ENCODE results near the gene UST.
"Not testable (repeated sequence)": the region's sequence is repeated elsewhere in the genome, so short reads cannot be mapped to it uniquely, and the experiment has no call there.

Gene UST

DNA sequence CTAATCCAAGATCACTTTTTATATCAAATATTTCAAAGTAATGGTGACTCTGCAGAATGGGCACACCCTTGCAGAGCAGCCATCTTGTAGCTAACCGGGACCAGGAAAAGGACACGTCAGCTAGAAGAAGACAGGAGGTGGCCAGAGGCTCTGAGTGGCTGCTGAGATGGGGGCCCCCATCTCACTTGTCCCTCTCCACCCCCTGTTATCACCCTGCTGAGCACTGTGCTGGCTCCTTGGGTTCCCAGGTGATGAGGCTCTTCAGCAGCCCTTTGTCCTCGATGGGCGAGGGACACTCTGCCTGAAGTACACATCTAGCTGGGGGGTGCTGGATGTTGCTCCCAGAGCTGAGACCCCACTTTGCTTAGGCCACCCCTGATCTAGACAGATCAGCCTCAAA, 126.3 kb downstream of the UST start:
- no peak for DNase-seq

DNA sequence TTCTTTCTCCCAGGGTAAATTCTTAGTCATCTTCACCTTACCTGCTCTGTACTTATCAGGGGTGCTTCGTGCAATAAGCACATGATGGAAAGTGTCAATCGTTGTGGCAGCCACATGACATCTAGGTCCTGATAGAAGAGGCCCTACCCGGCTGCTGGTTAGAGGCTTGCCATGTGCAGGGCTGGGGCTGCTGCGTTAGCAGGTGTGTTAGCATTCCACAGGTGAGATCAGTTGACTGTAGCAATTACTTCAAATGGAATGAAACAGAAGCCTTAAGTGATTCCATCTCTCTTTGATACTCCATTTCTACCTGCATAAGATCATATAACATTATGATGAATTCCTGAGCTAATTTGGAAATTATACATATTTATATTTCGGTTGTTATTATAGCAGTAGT, 127.0 kb downstream of the UST start:
- no peak for DNase-seq

DNA sequence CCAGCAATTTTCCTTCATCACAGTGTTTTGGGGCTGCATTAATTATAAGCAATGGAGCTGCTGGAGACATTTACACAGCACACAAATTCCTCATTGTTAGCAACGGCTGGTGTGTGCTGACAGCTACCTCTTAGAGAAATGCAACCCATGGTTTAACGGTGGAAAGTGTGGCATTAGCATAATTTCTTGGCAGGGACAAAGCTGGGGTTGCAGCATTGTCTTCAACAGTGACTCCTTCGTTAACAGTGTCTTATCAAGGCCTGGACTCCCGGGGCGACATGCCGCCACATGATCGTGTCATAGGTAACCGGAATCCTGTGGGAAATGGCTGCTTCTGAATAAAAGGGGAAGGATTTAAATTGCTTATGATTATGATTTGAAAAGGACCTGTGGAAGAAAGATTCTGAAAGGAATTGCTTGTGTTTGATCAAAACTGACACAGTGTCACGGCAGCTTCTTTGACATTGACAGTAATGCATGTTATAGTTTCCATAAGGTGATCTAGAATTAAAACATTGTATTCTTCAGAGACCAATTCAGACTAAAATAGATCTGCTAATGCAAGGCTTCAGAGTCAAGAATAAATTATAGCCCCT, 128.0 kb downstream of the UST start:
- no peak for DNase-seq

DNA sequence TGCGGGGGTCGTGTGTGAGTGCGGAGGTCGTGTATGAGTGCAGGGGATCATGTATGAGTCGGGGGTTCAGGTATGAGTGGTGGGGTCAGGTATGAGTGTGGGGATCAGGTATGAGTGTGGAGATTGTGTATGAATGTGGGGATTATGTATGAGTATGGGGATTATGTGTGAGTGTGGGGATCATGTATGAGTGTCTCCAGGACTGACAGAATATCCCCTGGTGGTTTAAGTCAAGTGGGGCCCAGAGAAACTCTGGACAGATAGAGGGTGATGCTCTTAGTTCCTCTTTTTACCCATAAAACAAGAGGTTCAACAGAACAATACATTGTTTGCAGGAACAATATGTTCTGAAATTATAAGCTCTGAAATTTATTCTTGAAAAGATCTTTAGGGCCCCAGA, 131.9 kb downstream of the UST start:
- no peak for DNase-seq

DNA sequence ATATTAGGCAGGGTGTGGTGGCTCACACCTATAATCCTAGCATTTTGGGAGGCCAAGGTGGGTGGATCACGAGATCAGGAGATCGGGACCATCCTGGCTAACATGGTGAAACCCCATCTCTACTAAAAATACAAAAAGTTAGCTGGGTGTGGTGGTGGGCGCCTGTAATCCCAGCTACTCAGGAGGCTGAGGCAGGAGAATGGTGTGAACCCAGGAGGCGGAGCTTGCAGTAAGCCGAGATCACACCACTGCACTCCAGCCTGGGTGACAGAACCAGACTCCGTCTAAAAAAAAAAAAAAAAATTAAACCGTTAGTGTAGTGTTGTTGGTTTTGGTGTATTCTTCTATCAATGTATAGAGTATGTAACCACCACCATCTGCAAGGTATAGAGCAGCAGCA, 133.9 kb downstream of the UST start:
- DNase-seq, result not testable (repeated sequence)

DNA sequence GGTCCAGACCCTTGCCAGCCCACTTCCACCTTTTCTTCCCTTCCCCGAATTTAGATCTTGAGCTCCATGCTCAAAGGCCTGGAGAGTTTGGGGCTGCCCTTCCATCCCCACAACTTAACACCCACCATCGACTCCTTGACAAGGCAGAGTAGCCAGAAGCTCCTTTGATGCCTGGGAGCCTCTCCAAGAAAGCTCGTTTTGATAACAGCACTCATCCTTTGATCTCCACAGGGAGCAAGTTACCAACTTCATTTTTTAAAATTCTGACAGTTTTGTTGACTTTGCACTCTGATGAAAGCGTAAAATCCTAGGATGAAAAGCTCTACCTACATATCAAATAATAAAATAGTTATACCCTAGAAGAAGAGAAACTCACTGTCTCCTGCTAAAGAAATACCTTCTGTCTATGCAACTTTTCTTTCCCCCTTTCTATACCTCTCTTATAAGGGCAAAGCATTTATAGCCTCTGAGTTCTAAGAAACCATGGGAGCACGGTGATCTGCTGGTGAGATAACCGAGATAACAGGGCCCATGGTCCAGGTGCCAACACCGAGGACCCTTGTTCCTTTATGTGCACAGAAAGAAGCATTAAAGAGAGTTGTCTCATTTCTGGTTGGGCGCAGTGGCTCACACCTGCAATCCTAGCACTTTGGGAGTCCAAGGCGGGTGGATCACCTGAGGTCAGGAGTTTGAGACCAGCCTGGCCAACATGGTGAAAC, 134.9 kb downstream of the UST start:
- no peak for DNase-seq

DNA sequence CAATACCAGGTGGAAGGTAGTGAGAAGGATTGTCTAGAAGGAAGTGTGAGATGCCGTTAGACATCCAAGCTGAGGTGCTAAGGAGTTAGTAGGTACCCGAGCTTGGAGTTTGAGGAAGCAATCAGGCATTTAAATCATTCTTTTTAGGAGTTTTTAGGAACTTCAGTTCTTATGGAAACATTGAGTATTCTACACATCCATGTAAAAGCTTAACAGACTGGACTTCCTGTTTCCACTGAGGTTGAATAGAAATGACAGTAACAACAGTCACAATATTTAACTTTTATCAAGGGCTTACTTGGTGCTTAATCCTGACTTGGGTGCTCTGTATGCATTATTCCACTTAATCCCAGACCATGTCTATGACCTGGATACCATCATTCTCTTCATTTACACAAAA, 136.4 kb downstream of the UST start:
- DNase-seq, result no peak

DNA sequence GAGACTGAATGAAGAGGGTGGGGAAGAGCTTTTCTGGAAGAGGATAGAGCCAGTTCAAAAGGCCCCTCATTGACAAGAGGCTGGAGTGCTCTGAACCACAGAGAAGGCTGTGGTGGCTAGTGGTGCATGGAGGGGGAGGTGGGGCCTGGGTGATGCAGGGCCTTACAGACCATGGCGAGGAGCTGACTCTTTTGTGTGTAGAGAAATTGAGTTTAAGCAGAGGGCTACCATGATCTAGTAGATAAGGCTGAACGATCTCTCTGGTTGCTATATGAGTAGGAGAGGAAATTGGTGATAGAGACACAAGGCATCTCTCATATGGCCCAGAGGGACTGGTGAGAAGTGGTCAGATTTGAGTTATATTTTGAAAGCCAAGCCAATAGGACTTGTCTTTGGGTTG, 137.6 kb downstream of the UST start:
- DNase-seq, result no peak

DNA sequence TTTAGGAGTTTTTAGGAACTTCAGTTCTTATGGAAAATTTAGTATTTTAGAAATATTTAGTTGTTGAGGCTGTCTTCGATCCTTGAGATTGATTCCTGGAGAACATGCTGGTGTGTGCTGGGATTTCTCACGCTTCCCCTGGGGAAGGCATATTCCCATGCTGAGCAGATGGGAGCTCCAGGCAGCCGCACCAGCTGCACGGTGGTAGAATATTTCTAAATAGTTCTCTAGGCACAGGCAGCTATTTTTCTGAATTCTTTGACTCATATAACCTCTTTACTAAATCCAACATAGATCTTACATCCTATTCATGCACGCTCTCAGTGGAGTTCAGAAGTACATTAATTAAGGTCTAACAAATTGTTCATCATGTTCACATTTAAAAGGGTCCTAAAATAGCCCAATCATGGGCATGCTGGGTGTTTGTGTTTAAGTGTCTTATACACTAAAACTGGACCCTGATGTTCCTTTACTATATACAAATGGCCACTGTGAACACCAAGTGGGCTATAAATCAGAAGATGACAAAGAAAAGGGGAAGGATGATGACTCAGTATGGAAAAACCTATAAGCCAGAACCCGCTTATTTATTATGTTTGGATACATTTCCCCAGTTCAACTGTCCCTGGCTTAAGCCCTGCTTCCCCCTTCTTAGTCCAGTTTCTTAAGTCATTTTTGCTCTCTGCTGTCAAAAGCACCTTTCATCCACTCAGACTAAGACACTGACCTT, 138.5 kb downstream of the UST start:
- DNase-seq, result no peak

DNA sequence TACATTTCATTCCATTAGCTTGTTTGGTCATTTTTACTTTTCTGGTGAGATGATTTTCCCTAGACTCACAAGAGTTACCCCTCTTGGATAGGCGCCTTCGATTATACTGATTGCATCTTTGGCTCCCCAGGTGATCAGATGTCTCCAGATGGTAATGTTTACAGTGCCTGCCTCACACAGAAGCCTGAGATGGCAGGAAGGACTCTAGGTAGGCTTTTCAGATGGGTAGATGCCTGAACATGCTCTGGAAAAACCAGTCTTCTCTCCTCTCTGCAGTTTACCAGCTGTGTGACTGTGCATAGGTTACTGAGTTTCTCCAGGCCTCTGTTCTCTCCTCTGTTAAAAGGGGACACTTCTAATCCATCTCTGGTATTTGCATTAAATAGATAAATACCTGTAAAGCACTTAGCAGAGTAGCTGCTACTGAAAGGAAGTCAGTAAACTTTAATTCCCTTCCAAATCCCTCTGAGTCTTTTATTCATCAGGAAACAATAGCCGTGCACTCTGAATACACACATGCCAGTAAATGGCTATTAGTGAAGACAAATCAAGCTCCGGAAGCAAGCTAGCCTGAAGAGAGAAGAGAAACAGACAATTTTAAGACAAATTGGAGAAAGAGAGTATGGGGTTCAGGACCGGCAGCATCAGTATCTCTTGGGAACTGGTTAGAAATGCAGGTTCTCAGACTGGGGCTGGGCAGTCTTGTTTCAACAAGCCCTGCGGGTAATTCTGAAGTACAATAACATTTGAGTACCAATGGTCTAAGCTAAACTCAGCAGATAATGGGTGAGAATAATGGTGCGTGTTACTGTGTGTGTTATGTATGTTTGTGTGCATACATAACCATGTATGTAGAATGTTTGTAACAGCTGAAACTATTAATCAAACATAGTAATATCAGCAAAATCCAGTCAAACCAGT, 139.4 kb downstream of the UST start:
- no peak for DNase-seq

DNA sequence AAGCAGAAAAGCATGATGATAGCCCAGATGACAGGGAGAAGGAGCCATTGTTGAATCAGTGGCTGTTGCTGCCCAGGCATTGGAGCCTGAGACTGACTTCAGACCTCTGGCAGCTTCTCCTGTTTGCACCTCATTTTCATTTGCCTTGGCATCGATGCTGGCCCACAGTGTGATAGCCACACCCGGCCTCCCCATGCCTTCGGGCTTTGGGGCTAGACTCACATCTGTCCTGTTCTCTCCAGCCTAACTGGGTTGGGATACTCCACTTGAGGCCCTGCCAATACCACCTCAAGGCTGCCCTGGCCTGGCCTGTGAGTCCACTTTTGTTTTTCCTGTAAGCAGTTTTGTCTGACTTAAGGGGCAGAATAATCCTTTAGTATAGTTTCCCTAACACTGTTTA, 140.4 kb downstream of the UST start:
- no peak for DNase-seq

DNA sequence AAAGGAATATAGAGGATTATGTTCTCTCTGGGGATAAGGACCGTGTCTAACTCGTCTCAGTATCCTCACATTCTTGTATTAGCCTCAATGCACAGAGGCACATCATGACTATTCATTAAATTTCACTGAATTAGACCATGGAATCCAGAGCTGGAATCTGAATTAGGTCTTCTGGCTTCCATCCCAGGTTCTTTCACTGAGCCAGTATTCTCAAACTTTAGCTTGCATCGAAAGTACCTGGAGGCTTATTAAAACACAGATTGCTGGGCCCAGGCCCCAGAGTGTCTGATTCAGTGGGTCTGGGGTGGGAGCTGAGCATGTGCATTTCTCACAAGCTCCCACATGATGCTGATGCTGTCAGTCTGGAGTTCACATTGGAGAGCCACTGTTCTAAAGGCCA, 142.0 kb downstream of the UST start:
- DNase-seq, result no peak

DNA sequence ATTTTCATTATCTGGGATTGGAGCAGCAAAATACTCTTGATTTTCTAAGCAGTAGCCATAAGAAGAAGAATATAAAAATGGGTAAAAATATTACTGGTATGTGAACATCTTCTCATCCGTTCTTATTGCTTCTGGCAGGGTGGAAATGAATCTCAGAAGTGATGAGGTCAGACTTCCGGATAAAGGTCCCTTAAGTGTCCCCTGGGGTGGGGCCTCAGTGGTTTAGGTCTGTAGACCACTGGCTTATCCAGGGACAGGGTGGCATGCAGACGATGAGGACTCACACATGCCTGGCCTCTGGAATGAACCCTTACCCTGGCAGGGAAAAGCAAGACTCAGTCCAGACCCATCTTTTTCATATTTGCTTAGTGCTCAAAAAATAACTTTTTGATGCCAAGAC, 143.3 kb downstream of the UST start:
- no peak for DNase-seq

DNA sequence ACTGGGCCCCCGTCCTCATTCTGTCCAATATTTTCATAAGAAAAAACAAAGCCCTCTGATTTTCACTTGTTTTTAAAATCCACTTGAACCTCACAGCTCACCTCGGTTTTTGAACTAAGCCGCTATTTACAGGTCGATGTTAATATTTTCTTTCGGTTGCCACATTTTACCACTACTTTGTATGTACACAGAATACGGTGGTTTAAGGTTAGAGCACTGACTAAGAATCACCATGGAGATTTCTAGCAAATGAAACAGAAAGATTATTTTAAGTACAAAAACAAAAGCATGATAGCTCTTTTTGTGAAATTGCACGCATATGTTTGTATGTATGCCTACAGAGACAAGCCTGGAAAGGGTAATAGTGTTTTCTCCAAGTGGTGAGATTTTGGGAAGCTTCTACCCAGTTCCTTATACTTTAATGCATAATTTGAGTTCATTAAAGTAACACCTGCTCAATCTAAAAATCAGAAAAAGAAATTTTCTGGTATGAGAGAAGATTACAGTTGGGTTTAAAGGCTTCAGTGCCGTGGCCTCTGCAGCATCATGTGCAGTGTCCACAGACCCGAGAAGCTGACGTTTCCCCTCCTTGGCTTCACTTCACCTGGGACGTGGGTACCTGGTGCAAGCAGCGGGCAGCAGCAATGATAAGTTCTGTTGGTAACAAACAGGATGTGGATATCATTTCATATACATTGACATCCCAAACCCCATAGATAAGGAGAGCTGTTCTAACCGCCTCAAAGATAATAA, 144.0 kb downstream of the UST start:
- DNase-seq, result no peak

DNA sequence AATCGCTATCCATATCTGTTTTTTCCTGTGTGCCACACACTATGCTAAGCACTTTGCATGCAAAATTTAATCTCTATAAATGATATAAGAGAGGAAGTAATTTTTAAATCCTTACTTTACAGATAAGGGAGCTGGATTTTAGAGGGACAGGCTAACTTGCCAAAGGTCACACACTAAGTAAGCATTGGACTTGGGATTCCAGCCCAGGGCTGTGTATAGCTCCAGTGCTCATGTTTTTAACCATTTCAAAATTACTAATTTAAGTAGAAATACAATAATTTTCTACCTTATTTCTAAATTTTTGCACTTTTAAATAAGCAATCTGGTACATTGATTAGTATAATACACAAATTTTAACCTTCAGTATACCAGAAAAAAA, 144.6 kb downstream of the UST start:
- DNase-seq, result no peak

DNA sequence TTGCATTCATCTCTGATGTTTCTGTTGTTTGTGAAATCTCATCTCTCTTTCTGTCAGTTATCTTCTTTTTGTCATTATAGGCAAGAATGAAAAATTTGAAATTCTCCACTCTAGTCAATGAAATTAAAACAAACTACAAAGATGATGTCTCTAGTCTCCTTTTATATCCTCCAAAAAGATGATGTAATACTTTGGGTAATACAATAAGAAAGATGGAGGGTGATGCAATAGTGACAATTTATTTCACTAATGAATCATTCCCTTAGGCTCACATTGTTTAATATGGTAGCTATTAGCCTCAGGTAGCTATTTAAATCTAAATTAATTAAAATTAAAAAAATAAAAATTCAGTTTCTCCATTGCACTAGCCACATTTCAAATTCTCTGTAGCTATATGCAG, 145.4 kb downstream of the UST start:
- no peak for DNase-seq

DNA sequence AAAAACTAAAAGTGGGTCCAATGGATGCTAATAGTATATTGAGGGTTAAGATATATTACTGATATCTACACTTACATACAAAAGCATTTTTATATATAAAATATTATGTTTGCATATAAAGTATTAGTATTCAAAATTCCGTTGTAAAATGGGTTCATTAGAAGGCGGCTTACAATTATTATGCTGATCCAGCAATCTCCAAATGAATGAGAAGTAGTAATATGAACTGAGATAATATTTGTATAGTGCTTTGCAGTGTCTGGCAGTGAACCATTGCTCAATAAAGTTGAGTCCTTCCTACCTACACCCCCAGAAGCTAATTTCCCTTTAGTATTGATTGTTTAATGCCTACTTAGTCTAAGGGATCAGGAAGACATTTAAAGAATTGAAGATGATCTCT, 146.2 kb downstream of the UST start:
- no peak for DNase-seq

DNA sequence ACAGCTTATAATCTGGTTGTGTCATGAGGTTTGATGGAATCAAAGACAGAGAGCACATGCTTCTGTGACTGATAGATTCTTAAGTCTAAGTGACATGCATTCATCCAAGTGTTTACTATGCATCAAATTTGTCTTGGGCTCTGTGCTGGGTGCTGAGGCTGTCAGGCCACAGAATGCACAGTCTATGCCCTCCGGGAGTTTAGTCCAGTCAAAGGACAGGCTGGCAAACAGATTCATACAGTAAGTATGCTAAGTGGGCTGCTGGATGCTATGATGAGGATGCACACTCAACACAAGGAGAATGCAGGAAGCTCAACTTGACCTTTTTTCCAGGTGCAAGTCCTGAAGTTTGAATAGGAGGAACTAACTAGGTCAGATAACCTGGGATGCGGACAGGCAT, 146.7 kb downstream of the UST start:
- DNase-seq, result no peak

DNA sequence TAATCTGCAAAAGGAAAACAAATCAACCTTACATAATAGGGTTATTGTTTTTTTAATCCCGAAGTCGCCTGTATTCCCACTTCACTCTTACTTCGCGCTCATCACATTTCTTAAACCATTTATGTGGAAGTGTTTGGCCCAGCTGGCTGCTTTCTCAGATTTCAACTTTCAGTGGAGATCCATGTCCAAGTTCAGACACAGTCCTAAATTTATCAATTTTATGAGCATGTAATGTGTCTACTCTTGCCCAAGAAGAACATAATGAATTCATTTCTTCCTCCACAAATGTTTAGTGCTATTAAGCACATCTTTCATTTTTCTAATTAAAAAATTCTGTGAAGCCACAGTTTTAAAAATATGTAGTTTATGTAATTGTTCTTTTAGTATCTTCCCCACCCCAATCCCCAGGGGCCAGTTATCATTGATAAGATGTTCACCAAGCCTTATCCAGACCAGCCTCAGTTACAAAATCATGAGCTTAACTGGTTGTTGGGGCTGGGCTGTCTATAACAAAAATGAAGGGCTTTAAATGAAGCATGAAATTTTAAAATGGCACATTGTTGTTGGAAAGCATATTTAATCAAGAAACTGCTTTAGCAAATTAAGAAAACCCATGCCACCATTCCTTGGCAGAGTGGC, 151.7 kb downstream of the UST start:
- no peak for DNase-seq

DNA sequence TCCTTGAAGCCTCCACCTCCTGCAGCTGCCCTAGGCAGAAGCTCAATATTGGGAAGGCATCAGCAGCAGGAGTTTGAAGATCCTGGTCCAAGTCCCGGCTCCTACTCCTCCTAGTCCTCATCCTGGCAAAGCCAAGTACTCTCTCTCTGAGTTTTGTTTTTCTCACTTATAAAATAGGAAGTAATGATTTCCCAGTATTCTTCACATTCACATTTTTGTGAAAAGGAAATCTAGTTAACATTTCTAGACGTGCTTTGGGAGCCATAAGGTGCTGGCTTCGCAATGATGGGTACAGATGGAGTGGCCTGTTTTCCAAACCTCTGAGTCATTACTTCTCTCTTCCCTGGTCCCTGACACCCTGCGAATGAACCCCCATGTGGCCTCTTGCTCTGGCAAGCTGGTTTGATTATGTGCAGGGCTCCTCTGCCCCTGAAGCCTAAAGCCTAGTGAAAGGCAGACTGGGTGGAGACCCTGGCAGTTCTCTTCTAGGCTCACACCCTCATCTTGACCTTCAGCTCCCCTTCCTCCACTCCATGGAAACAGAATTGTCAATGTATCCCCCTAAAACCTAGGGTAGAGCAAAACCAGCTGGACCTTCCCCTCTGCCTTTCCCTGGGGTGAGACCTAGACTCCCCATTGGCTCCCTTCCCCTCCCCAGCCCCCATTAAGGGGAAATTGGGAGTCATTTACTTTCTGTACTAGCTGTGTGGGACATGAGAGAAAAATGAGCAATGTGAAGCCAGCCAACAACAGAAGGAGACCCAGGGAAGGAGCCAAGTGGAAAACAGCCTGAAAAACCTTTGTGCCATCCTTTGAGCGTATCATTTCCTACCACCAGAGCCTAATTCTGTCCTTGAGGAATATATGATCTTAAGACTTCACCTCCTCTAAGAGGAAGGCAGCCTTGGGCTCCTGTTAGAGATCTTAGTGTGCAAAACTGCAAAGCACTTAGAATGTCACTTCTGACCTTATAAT, 158.4 kb downstream of the UST start:
- DNase-seq, result no peak

DNA sequence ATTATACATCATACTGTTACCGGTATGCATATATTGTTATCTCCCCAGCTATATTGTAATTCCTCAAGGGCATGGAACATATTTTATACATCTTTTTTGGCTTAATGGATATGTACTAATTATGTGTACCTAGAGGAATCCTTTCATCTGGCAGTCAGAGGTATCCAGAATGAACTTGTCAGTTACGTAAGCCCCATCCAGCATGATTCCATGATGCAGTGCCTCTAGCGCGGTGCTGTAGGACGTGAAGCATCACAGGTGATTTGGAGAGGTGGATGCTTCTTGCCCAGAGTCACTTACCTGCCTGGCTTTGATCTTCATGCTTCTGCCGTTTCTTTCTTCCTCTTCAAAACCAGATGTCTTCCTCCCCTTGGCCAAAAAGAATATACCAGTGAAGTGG, 159.1 kb downstream of the UST start:
- DNase-seq, result no peak

Data from activated effector memory CD4-positive, alpha-beta T cell treated with anti-CD3 and anti-CD28 coated beads, Interleukin-2, amount 50 U/mL, for 16 hours (primary cell).